ENCODE data around the gene SHKBP1. TPM values are rescaled to one million over a fixed set of nuclear protein-coding genes. Genes with fewer than 3 reads are reported as not detected.

The SHKBP1 gene
- total and polyA plus RNA-seq, 8 donors: 15.8 to 102 (median 73.4) TPM

GRCh38 chr19:40571831-40572495 is 4.7 kb upstream of the SHKBP1 start:
- no peak for DNase-seq
- Histone ChIP-seq H3K27me3 (peaks cover 6 to 22% (median 18%) of the 10 kb centered on the region in 3 donors), H3K4me1 (peaks cover 15 to 35% (median 30%) of the 10 kb centered on the region in 4 donors), H3K36me3 (no peaks in the 10 kb centered on the region), H3K4me3 (no peak overlapping the region), H3K27ac (peak overlapping the region in 2 of 5 donors; percentile 34 to 78), H3K9me3 (no peaks in the 10 kb centered on the region)
- TF ChIP-seq POLR2AphosphoS5 (IDR thresholded peaks at IDR 0.05): no peak
- TF ChIP-seq CTCF (IDR thresholded peaks at IDR 0.05): no peak
- TF ChIP-seq POLR2A (IDR thresholded peaks at IDR 0.05): no peak
- TF ChIP-seq EP300 (IDR thresholded peaks at IDR 0.05): no peak
- 81 to 91% (median 84%) methylated on average over 10 of the region's 10 CpGs for WGBS, 5 donors
- intact Hi-C loops (cut with DNase I; ENCODE audit: low total_unique reads): no loop called here

GRCh38 chr19:40575326-40575725 is 1.3 kb upstream of the SHKBP1 start:
- intact Hi-C loops (cut with DNase I; ENCODE audit: low total_unique reads): no loop called here
- TF ChIP-seq POLR2AphosphoS5 (IDR thresholded peaks at IDR 0.05) (no peak), CTCF (IDR thresholded peaks at IDR 0.05) (no peak), EP300 (IDR thresholded peaks at IDR 0.05) (no peak), POLR2A (IDR thresholded peaks at IDR 0.05) (no peak)
- 70 to 82% (median 77%) methylated on average over 17 to 18 of the region's 18 CpGs for WGBS, 5 donors
- DNase-seq: no peak
- H3K36me3 ChIP-seq: peaks cover 3 to 13% (median 9%) of the 10 kb centered on the region in 4 donors
- H3K27ac ChIP-seq: no peak overlapping the region
- no peaks in the 10 kb centered on the region for H3K9me3 ChIP-seq
- H3K4me3 ChIP-seq: no peak overlapping the region
- H3K27me3 ChIP-seq: no peaks in the 10 kb centered on the region
- peaks cover 4 to 37% (median 32%) of the 10 kb centered on the region in 4 donors for H3K4me1 ChIP-seq

- intact Hi-C loops (cut with DNase I; ENCODE audit: low total_unique reads): no loop called here
- Histone ChIP-seq H3K27me3 (no peaks in the 10 kb centered on the region), H3K9me3 (no peaks in the 10 kb centered on the region), H3K4me3 (peak overlapping the region; percentile 69 to 97 (median 94)), H3K4me1 (peaks cover 3 to 31% (median 26%) of the 10 kb centered on the region in 4 donors), H3K27ac (peak overlapping the region in 4 of 5 donors; percentile 84 to 90 (median 87)), H3K36me3 (peaks cover 11 to 22% (median 17%) of the 10 kb centered on the region in 4 donors)
- DNase-seq: peak in 1 of 2 donors; percentile 59
- 2 to 6% (median 4%) methylated on average over 9 to 22 of the region's 22 CpGs for WGBS, 5 donors
- TF ChIP-seq POLR2AphosphoS5 (IDR thresholded peaks at IDR 0.05): no peak
- TF ChIP-seq EP300 (IDR thresholded peaks at IDR 0.05): no peak
- no peak for TF ChIP-seq CTCF (IDR thresholded peaks at IDR 0.05)
- TF ChIP-seq POLR2A (IDR thresholded peaks at IDR 0.05): no peak
These were observed 505 bp upstream of the SHKBP1 start for GRCh38 chr19:40576151-40576584.

- 78 to 84% (median 83%) methylated on average over 12 of the region's 12 CpGs for WGBS, 5 donors
- no peak overlapping the region for H3K27ac ChIP-seq
- no peaks in the 10 kb centered on the region for H3K27me3 ChIP-seq
- peaks cover 3 to 29% (median 23%) of the 10 kb centered on the region in 4 donors for H3K4me1 ChIP-seq
- intact Hi-C loops (cut with DNase I; ENCODE audit: low total_unique reads): no loop called here
- no peak overlapping the region for H3K4me3 ChIP-seq
- TF ChIP-seq POLR2AphosphoS5 (IDR thresholded peaks at IDR 0.05): no peak
- TF ChIP-seq EP300 (IDR thresholded peaks at IDR 0.05): no peak
- no peak for TF ChIP-seq POLR2A (IDR thresholded peaks at IDR 0.05)
- TF ChIP-seq CTCF (IDR thresholded peaks at IDR 0.05): no peak
- no peaks in the 10 kb centered on the region for H3K9me3 ChIP-seq
- peak in 1 of 2 donors; percentile 67 for DNase-seq
- H3K36me3 ChIP-seq: peaks cover 23 to 45% (median 40%) of the 10 kb centered on the region in 4 donors
These were observed 1.8 kb downstream of the SHKBP1 start for GRCh38 chr19:40578442-40578908.
